ENCODE results near the gene PLS3. TPM values are rescaled to one million over a fixed set of nuclear protein-coding genes. Genes with fewer than 3 reads are reported as not detected.
"Not testable (repeated sequence)": the region's sequence is repeated elsewhere in the genome, so short reads cannot be mapped to it uniquely, and the experiment has no call there.

PLS3 gene, protein sequence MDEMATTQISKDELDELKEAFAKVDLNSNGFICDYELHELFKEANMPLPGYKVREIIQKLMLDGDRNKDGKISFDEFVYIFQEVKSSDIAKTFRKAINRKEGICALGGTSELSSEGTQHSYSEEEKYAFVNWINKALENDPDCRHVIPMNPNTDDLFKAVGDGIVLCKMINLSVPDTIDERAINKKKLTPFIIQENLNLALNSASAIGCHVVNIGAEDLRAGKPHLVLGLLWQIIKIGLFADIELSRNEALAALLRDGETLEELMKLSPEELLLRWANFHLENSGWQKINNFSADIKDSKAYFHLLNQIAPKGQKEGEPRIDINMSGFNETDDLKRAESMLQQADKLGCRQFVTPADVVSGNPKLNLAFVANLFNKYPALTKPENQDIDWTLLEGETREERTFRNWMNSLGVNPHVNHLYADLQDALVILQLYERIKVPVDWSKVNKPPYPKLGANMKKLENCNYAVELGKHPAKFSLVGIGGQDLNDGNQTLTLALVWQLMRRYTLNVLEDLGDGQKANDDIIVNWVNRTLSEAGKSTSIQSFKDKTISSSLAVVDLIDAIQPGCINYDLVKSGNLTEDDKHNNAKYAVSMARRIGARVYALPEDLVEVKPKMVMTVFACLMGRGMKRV
- total RNA-seq (2014; rRNA removed; shearing (Covaris generic)) = 126 and 161 TPM in 2 replicates

DNA sequence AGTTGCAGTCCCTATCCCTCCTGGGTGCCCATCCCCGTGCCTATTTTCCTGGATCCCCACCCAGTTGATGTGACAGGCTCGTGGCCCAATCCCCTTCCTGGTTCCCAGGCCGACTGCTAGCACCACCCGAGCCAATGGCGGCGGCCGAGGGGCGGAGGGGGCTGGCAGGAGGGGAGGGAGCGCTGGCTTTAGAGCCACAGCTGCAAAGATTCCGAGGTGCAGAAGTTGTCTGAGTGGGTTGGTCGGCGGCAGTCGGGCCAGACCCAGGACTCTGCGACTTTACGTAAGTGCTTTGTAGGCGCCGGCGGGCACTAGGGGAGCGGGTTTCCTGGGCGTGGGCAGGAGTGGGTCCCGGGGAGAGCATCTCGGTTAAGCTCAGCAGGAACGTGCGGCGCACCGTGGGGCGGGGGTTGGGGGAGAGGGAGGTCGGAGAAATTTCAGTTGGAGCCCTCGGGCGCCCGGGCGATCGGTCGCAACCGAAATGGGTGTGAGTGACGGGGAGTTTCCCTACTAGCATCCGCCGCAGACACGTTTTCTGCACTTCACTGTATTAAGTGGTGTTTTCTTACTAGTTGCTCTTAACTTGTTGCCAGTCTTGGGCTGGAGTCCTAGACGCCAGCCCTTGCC is at the start of gene PLS3:
Gene PLS3, plus strand, starts transcription at position 197 of the 627 bp plus-strand sequence. CDS start 49,077 bp downstream, outside the sequence.
- DNase-seq (ENCODE audit: low spot score) = peak; percentile 79

DNA sequence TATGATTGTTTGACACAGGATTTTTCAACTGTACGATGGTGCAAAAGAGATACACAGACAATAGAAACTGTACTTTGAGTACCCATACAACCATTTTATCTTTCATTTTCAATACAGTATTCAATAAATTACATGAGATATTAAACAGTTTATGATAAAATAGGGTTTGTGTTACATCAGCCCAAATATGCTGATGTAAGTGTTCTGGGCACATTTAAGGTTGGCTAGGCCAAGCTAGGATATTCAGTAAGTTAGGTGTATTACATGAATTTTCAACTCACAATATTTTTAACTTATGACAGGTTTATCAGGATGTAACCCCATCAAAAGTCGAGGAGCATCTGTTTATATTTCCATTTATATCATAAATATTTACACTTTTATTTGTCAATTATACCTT is 42.9 kb upstream of the PLS3 start:
- no peak for DNase-seq (ENCODE audit: low spot score)

DNA sequence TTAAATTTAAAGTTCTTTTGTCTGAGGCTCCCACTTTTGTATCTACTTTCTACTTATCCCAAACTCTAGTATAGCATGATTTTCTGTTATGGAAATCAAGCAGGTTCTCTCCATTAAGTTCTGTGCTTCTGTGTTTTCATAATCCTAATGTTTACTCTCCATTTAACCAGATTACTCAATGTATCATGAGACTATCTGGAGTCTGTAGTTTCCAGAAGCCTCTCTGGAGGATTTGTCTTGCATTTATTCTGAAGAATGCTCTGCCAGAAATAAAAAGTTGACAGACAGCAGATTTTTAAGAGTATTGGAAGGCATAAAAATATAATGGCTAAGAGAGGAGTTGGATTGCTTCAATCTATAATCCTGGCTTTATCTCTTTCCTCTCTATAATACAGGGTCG is 39.2 kb upstream of the PLS3 start:
- DNase-seq (ENCODE audit: low spot score) = no peak

DNA sequence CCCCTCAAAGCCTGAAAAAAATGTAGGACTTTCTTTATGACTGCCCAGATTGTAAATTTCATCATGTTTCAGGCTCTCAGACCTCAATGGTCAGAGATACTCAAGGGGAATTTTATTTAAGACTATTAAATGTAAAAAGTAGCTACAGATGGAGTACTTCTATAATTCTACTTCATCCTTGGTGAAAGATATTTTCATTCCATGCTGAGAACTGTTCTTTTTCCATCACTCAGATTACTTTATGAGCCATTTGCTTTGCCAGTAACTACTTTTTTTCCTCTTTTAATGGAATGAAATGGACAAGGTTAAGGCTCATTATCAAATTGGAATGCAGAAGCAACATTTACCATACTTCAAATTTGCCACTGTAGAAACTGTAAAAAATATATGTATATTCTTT is 38.0 kb upstream of the PLS3 start:
- no peak for DNase-seq (ENCODE audit: low spot score)

DNA sequence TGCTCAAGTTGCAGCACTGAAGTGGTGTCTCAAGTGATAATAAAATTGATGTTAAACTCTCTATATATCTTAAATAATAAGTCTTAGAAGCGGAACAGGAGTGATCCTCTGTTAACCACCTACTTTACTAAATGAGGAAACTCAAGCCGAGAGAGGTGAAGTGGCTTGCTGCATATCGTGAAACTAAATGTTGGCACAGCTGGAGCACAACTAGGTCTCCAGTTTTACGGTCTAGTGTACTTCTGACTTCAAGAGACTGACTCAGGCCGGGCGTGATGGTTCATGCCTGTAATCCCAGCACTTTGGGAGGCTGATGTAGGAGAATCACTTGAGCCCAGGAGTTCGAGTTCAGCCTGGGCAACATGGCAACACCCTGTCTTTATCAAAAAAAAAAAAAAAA is 35.5 kb upstream of the PLS3 start:
- no peak for DNase-seq (ENCODE audit: low spot score)

DNA sequence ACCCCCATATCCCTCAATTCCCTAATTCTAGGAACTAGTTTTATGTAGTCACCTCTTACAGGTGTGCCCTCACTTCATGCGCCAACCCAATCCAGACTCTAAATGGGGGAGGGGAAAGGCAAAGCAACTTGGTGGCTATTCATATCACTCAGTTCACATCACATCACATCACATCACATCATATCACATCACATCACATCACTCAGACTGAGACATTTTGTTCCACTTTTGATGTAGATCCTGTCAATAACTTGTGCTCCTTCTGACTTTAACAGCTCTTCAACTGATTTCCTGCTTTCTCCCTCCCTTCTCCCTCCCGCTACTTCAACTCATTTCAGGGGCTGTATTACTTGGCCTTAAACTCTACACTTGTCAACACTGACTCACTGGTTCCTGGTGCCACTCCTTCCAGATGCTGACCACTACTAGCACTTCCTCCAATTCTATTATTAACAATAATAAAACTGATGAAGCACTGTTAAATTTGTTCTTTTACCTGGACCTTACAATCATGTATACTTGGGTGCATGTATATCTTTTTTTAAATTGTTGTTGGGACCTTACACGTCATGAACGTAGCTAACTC is 29.1 kb upstream of the PLS3 start:
- DNase-seq (ENCODE audit: low spot score) = no peak

DNA sequence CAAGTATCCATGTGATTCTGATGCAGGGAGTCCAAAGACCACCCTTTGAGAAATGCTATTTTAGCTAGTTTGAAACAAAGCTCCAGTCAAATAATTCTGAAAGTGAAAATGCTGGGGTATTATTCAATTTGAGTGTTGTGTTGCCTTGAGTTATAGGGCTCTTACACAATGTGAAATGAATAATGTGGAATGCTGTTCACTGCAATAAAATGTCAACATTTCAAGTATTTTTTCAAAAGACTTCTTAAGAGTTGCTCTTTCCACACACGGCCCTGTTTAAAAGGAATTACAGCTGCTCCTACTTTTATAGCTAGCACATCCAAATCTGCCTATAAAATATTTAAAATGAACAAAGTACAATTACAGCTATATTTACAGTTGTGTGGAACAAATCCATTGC is 27.5 kb upstream of the PLS3 start:
- DNase-seq (ENCODE audit: low spot score) = no peak

DNA sequence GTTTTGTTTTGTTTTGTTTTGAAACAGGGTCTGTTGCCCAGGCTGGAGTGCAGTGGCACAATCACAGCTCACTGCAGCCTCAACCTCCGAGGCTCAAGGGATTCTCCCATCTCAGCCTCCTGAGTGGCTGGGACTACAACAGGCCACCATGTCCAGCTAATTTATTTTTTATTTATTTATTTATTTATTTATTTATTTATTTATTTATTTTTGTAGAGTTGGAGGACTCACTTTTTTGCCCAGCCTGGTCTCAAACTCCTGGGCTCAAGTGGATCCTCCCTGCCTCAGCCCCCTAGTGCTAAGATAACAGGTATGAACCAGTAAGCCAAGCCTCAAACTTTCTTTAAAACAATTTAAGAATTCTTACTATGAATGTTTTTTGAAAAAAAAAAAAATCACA is 26.6 kb upstream of the PLS3 start:
- no peak for DNase-seq (ENCODE audit: low spot score)

DNA sequence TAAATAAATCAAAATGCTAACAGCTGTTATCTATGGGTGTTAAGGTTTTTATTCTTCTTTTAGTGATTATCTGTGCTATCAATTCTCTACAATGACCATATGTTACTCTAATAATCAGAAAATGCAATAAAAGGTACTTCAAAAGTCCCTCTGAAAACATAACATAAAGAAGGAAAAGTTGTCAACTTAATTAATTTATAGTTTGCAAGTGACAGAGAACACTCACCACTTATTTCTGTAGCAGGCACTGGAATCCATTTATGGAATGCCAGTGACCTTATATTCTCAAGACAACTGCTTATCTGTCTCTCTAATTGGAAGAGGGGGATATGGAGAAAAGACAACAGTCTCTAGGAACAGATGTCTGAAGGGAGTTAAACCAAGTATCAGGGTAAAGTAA is 25.6 kb upstream of the PLS3 start:
- DNase-seq (ENCODE audit: low spot score) = no peak

DNA sequence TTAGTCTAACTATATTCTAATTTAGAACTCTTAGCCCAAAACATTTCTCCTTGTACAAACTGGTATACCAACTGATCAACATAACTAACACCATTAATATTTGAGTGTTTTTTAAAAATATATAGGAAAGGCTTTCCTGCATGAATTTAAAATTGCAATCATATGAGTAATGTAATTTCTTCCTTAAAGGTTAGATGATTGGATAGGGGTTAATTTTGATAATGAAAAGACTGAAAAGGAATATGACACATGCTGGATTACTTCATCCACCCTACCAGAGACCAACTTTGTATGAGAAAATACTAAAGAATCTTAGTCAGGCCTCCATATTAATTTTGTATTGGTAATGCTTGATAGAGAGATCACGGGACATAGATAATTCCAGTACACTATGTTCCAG is 25.1 kb upstream of the PLS3 start:
- DNase-seq (ENCODE audit: low spot score) = no peak

DNA sequence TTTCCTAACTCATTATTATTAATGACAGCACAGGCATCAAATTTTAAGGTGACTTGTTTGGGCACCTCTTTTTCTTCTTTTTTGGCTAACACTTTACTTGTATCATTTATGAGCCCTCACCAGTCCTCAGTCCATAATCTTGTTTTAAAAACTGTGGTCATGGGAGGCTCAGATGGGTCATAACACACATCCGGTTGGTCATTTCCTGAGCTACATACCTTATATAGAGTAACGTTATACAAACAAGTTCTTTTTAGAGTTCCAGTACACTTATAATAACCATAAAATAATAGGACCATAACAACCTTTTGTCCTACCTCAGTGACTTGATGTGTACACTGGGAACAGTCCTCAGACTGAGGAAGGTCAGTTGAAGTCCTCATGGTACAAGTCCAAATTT is 21.1 kb upstream of the PLS3 start:
- no peak for DNase-seq (ENCODE audit: low spot score)

DNA sequence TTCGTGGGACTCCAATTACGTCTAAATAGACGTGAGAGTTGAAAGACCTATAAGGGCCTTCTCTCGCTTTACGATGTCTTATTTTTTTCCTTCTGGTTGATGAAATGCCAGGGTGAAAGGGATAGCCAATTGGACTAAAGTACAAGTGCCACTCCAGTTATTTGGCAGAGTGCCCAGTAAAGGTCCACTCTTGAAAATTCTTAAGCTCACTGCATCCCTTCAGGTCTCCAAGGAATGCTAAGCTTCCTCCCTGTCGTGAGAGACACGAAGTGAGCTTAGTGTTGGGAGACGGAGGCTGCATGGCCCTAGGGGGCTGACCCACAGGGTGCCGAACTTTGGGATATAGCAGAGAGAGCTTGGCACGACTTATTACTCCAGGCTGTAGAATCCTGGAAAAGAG is 19.9 kb upstream of the PLS3 start:
- DNase-seq (ENCODE audit: low spot score) = not testable (repeated sequence)

DNA sequence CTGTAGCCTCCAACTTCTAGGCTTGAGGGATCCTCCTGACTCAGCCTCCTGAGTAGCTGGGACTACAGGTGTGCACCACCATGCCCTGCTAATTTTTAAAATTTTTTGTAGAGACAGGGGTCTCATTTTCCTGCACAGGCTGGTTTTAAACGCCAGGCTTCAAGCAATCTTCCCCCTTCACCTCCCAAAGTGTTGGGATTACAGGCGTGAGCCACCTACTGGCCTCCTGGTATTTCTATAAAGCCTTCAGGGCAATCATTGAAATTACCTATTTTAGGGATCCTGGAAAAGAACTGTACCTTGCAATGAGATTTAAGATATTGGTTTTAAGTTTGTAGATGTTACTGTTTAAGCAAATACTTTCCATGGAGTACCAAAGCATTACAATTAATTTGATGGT is 13.5 kb upstream of the PLS3 start:
- no peak for DNase-seq (ENCODE audit: low spot score)

DNA sequence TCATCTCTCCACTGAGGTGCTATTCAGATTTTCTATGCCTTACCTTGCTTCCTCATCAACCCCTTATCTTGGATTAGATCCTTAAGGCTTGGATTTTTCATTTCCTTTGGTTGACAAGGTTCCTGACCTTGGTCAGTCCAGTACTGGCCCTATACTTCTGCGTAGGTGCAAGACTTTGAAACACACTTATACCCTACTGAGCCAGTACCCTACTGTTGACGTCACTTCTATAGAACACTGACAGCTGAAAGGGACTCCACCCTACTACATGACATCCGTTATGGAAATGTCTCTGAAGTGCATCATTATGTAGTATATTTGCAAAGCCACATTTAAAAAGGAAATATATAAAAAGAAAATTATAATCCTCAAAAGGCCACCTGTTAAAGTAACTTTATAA is 12.0 kb upstream of the PLS3 start:
- DNase-seq (ENCODE audit: low spot score) = no peak

DNA sequence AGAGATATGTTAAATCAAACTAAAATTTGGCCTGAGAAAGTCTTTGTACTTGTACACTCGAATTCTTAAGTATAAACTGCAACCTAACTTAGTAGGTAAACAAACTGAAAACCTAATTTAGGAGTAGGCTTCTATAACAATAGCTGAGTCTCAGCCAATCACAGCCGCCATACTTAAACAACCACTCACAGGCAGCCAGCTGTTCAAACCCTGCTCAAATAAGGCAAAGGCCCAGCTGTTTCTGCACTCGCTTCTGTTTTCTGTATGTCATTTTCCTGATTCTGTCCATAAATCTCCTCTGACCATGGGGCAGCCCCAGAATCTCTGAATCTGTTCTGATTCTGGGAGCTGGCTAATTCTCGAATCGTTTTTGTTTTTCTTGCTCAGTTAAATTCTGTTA is 7.8 kb upstream of the PLS3 start:
- DNase-seq (ENCODE audit: low spot score) = peak; percentile 46

DNA sequence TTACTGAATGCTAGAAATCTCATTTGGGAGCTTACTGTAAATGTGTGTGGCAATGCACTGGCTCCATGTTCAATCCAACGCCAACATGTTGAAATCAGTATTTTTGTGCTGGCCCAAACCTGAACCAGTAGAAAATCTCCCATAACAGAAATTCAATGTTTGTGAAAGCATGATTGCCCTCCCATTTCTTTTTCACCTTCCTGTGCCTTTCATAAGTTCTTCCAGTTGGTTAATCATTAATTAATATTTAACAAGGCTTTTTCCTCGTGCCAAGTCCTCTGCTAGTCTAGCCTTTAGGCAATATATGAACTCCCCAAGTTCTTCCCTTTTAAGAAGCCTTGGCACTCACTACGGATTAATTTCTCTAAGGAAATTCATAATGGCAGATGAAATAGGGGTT is 1.3 kb upstream of the PLS3 start:
- DNase-seq (ENCODE audit: low spot score) = no peak

DNA sequence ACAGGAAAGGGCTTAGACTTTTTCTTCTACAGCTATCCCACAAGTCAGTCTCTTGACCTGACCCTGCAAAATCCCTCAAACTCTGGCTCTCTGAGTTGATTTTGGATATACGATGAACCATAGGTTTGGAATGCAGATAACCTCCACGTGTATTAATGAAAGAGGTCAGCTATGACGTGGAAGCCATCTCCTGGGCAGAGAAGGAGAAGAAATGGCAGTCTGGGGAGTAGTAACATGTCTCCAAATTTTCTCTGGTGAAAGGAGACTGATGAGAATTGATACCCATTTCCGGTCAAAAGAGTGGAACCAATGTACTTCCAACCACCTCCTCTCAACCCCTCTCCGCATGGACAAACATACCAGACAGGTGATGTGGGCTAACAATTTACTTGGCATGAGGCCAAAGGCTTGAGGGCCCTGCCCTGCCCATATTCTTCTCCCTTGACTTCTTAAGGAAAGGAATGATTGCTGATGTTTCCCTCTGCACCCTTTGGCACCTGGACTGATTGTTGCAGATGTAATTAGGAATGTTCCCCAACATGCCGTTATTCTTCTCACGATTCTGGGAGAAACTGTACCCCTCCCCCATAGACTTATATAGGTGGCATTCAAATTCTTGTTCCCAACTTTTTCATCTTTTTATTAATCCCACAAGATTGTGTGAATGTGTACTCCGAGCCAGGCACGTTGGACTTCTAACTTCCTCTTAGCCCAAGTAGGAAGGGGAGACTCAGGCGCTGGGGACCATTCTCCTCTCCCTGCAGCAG is 580 bp upstream of the PLS3 start:
- DNase-seq (ENCODE audit: low spot score) = peak; percentile 27

DNA sequence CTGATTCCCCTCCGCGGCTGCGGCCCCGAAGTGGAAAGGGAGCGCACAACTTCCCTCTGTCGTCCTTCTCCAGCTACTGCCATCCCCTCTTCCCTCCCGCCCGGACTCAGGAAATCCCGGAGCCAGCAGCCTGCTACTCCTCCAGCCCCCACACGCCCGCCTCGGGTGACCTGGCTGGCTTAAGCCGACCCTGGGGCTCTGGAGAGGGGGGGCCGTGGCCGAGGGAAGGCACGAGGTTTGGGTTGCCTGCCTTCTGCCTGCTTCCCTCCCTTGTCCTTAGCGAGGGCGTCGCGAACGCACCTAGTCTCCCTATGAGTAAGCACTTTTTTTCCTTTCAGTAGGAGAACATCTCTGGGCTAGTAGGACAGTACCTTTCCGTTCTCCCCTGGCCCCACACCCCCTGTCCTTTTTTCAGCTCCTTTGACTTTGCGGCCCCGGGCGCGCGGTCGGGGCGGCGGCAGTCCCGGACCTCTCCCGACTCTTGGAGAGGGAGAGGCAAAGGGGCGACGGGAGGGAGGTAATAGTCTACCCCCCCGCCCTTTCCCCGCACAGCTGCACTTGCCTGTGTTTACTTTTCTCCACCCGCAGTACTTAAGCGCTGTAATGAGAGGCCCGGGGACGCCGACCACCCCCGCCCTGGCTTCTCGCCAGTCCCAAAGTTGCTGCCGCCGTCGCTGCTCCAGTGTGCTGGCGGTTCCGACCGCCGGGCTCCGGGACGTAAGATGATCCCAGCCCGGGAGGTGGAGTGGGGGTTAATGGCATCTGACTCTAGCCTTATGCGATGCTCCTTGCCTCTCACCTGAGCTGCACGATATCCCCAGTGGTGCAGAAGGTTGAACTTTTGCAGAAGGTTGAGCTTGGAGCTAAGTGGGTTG is 868 bp downstream of the PLS3 start:
- peak; percentile 31 for DNase-seq (ENCODE audit: low spot score)

DNA sequence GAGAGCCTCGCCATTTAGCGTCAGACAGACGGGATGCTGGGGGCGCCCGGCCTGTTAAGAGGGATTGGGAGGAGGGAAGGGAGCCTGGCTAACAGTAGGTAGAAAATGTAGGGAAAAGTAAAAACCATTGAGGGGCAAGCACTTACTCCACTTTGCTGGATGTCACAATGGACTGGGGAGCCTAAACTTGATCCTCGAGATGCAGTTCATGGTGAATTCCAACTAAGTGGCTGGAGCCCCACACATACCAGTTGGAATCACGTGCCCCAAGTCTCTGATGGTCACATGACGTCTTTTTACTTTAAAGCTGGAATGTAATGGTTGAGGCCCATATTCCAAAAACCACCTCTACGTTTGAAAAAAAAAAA is 1.5 kb downstream of the PLS3 start:
- peak; percentile 44 for DNase-seq (ENCODE audit: low spot score)

DNA sequence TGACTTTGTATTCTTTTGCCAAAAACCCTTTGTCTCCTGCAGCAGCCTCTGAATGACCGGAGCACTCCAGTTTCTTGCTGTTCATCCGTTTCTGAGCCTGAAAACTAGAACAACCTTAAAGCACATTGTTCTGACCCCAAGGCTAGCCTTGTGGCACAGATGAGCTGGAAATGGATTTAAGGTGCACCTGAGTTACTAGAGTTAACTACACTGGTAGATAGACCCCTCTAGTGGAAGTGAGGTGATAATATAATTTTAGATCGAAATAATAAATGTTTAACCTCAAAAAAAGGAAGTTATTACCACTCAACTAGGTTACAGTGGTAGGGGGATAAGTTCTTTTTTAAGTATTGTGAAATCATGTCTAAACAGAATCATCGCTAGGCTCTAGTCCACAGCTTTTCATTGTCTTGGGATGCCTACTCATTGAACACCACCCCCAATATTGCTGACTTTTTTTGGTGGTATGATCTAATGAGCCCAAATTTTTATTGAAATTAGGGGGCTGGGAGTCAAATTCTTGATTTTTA is 2.7 kb downstream of the PLS3 start:
- DNase-seq (ENCODE audit: low spot score) = no peak

DNA sequence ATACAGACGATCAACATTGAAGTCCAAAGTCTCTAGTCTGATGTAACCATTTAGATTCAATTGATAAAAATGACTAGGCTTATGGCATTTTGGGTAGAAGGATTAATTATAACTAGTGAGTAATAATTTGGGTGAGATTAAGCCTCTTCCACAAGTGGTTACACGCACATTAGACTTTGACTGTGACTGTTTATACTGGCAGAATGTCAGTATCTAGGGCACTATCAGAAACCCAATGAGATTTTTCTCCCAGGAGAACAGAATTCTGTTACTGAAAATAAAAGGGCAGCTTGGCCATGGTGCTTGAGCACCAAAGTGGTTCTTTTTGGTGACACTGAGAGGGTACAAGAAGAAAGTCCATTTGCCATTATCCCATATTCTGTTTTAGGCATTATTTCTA is 3.3 kb downstream of the PLS3 start:
- DNase-seq (ENCODE audit: low spot score) = no peak

Measured in H4 (cell line).